CD4-positive, alpha-beta memory T cell (primary cell): ENCODE results near the gene NUB1. TPM values are rescaled to one million over a fixed set of nuclear protein-coding genes. Genes with fewer than 3 reads are reported as not detected.

Experiments
- CTCF ChIA-PET: fragments of 350-600 bp; sonication (Branson Sonifier 250); formaldehyde crosslinking; loops from one replicate; lab custom pipeline; 2021; ENCODE audit warnings: inconsistent platforms; ENCODE audit not compliant: partially characterized antibody; lab: Charles Lee
- POLR2A ChIA-PET: fragments of 350-600 bp; sonication (Branson Sonifier 250); formaldehyde crosslinking; loops from one replicate; lab custom pipeline; 2021; ENCODE audit not compliant: partially characterized antibody; lab: Charles Lee
- DNase-seq, 5 donors: peaks; one replicate each; pipeline versions ENCODE4 v3.0.0 to v3.0.0-alpha.2; 2020 to 2022; ENCODE audit warnings: mixed read lengths in 1 of 5
- H3K27ac ChIP-seq: one replicate; pipeline ENCODE4 v1.7.0; 2013; ENCODE audit warnings: low read depth, low read length
- H3K27me3 ChIP-seq: 2 replicates; pipeline ENCODE4 v1.7.0; 2013; ENCODE audit warnings: mild to moderate bottlenecking, low read length, moderate library complexity; ENCODE audit not compliant: insufficient read depth
- H3K36me3 ChIP-seq: 2 replicates; pipeline ENCODE4 v1.7.0; 2013; ENCODE audit warnings: mild to moderate bottlenecking, low read length, moderate library complexity; ENCODE audit not compliant: insufficient read depth
- H3K4me1 ChIP-seq: 2 replicates; pipeline ENCODE4 v1.7.0; 2013; ENCODE audit warnings: mild to moderate bottlenecking, low read length, moderate library complexity; ENCODE audit not compliant: insufficient read depth
- H3K4me3 ChIP-seq, 2 donors: one replicate each; pipeline ENCODE4 v1.7.0; 2013; ENCODE audit warnings: low read length in 2 of 2, mild to moderate bottlenecking in 1 of 2
- H3K9me3 ChIP-seq, 2 donors: one replicate each; pipeline ENCODE4 v1.7.0; 2013; ENCODE audit warnings: low read length in 2 of 2, control low read depth in 1 of 2; ENCODE audit not compliant: control insufficient read depth in 1 of 2
- H3K27ac Mint-ChIP-seq, 7 donors: one replicate each; pipeline ENCODE4 v1.8.0; 2020 to 2021; ENCODE audit warnings: mixed read lengths in 7 of 7, mild to moderate bottlenecking in 6 of 7, inconsistent platforms in 3 of 7, moderate library complexity in 3 of 7
- H3K27me3 Mint-ChIP-seq, 2 donors: one replicate each; pipeline ENCODE4 v1.8.0; 2020 to 2021; ENCODE audit warnings: mixed read lengths in 2 of 2
- H3K36me3 Mint-ChIP-seq, 2 donors: one replicate each; pipeline ENCODE4 v1.8.0; 2020 to 2021; ENCODE audit warnings: mixed read lengths in 2 of 2, inconsistent platforms in 1 of 2, mild to moderate bottlenecking in 1 of 2
- H3K4me1 Mint-ChIP-seq, 4 donors: one replicate each; pipeline ENCODE4 v1.8.0; 2020 to 2021; ENCODE audit warnings: mixed read lengths in 4 of 4, mild to moderate bottlenecking in 1 of 4
- H3K4me3 Mint-ChIP-seq, 8 donors: one replicate each; pipeline ENCODE4 v1.8.0; 2020 to 2021; ENCODE audit warnings: mixed read lengths in 8 of 8, mild to moderate bottlenecking in 7 of 8, moderate library complexity in 6 of 8, inconsistent platforms in 3 of 8
- H3K9me3 Mint-ChIP-seq, 8 donors: one replicate each; pipeline ENCODE4 v1.8.0; 2020 to 2021; ENCODE audit warnings: mixed read lengths in 8 of 8, mild to moderate bottlenecking in 5 of 8, inconsistent platforms in 3 of 8, moderate library complexity in 1 of 8
- intact Hi-C: fragments of 100-400 bp; cut with micrococcal nuclease; formaldehyde crosslinking; loops from one replicate; pipeline ENCODE4 v1.15.1; 2023
- polyA plus RNA-seq, 2 donors: library from polyadenylated mRNA; unstranded; fragments of 300-500 nt; fragmentation: Illumina TruSeq; gene quantifications; one replicate each; pipeline ENCODE4 v1.2.3, GENCODE V29; 2021
- total RNA-seq, 2 experiments: library from RNA; stranded (reverse); gene quantifications; one replicate each; pipeline ENCODE4 v1.2.3, GENCODE V29; 2021

The NUB1 gene
- total and polyA plus RNA-seq, 4 experiments from 2014 or later: 50.1 to 119 (median 96.4) TPM

- POLR2A ChIA-PET: no interaction called here
- Mint-ChIP-seq H3K4me1 (peaks cover 2 to 8% (median 4%) of the 10 kb centered on the region in 4 donors), H3K36me3 (peaks cover 0 to 4% of the 10 kb centered on the region in 2 donors)
These were observed 22.4 kb upstream of the NUB1 start for GRCh38 chr7:151319189-151319588.

GRCh38 chr7:151320263-151320845 is 21.3 kb upstream of the NUB1 start:
- no peaks in the 10 kb centered on the region for H3K36me3 ChIP-seq
- no peak overlapping the region for H3K4me3 Mint-ChIP-seq
- H3K9me3 ChIP-seq: peaks cover 0 to 10% of the 10 kb centered on the region in 2 donors
- intact Hi-C loops: no loop called here
- no peaks in the 10 kb centered on the region for H3K4me1 ChIP-seq
- H3K36me3 Mint-ChIP-seq: peaks cover 0 to 4% of the 10 kb centered on the region in 2 donors
- H3K27ac ChIP-seq: no peak overlapping the region
- H3K27ac Mint-ChIP-seq: no peak overlapping the region
- no peaks in the 10 kb centered on the region for H3K27me3 ChIP-seq
- no peak overlapping the region for H3K4me3 ChIP-seq
- POLR2A ChIA-PET: interaction anchor here (1.3 kb wide), 1 partner anchor 21 kb away, joined by 3 read pairs; no protein-coding TSS in a partner anchor
- H3K4me1 Mint-ChIP-seq: no peaks in the 10 kb centered on the region
- peaks cover 0 to 1% of the 10 kb centered on the region in 2 donors for H3K27me3 Mint-ChIP-seq
- H3K9me3 Mint-ChIP-seq: peaks cover 2 to 25% (median 12%) of the 10 kb centered on the region in 8 donors
- DNase-seq: no peak
- CTCF ChIA-PET: interaction anchor here (0.6 to 8.8 kb wide), 4 partner anchors 10 to 129 kb away, joined by 3 to 178 read pairs (median 6); no protein-coding TSS in a partner anchor

More at GRCh38 chr7:151319189-151319588, 22.4 kb upstream of the NUB1 start:
- Mint-ChIP-seq H3K27ac (no peak overlapping the region), H3K4me3 (no peak overlapping the region), H3K9me3 (peaks cover 2 to 25% (median 12%) of the 10 kb centered on the region in 8 donors), H3K27me3 (peaks cover 0 to 1% of the 10 kb centered on the region in 2 donors)
- H3K9me3 ChIP-seq: peaks cover 0 to 10% of the 10 kb centered on the region in 2 donors
- H3K27ac ChIP-seq: no peak overlapping the region
- intact Hi-C loops: loop anchor here (5.0 kb wide), 2 partner anchors 438 to 828 kb away; no protein-coding TSS in a partner anchor
- no peak for DNase-seq
- no peaks in the 10 kb centered on the region for H3K27me3 ChIP-seq
- H3K4me3 ChIP-seq: no peak overlapping the region
- H3K36me3 ChIP-seq: no peaks in the 10 kb centered on the region
- CTCF ChIA-PET: interaction anchor here (5.5 to 8.8 kb wide), 2 partner anchors 32 to 49 kb away, joined by 41 to 178 read pairs; no protein-coding TSS in a partner anchor
- peaks cover 4% of the 10 kb centered on the region for H3K4me1 ChIP-seq

DNA sequence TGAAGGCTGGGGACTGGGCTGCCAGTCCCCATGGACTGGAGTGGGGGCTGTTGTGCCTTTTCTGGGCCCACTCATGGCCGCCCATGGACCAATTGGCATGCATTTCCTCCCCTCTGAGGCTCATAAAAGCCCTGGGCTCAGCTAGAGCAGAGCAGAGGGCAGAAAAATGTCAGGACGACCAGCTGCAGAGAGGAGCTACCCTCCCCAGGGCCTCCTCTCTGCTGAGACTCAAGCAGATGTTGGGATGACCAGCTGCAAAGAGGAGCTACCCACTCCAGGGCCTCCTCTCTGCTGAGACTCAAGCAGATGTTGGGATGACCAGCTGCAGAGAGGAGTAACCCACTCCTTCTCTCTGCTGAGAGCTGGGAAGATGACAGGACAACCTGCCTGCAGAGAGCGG is 20.3 kb upstream of the NUB1 start:
- Mint-ChIP-seq H3K9me3 (peaks cover 2 to 25% (median 12%) of the 10 kb centered on the region in 8 donors), H3K4me1 (no peaks in the 10 kb centered on the region), H3K36me3 (peaks cover 0 to 4% of the 10 kb centered on the region in 2 donors), H3K27me3 (peaks cover 0 to 1% of the 10 kb centered on the region in 2 donors), H3K4me3 (no peak overlapping the region), H3K27ac (no peak overlapping the region)
- Histone ChIP-seq H3K27ac (no peak overlapping the region), H3K36me3 (no peaks in the 10 kb centered on the region), H3K4me3 (no peak overlapping the region), H3K4me1 (no peaks in the 10 kb centered on the region), H3K9me3 (peaks cover 0 to 10% of the 10 kb centered on the region in 2 donors), H3K27me3 (no peaks in the 10 kb centered on the region)
- ChIA-PET CTCF (interaction anchor here (0.9 to 8.8 kb wide), 3 partner anchors 16 to 128 kb away, joined by 3 to 178 read pairs (median 9); no protein-coding TSS in a partner anchor), POLR2A (no interaction called here)
- no peak for DNase-seq
- intact Hi-C loops: no loop called here

DNA sequence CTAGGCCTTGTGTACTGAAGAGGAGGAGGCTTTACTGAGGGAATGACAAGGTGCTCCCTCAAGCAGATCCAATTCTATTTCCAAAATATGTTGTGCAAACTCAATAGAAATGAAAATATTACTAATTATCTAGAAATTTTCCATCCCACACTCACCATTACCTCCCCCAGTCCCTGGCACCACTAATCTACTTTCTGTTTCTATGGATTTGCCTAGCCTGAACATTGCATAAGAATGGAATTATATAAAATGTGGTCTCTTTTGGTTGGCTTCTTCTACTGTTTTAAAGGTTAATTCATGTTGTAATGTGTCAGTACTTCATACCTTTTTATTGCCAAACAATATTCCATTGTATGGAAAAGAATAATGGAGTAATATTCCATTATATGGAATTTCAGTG is 18.7 kb upstream of the NUB1 start:
- intact Hi-C loops: no loop called here
- H3K27me3 Mint-ChIP-seq: peaks cover 0 to 1% of the 10 kb centered on the region in 2 donors

GRCh38 chr7:151327022-151327421 is 14.6 kb upstream of the NUB1 start:
- no peaks in the 10 kb centered on the region for H3K36me3 ChIP-seq
- Mint-ChIP-seq H3K36me3 (no peaks in the 10 kb centered on the region), H3K27ac (no peak overlapping the region), H3K27me3 (peaks cover 0 to 1% of the 10 kb centered on the region in 2 donors), H3K4me3 (no peak overlapping the region), H3K4me1 (no peaks in the 10 kb centered on the region), H3K9me3 (no peaks in the 10 kb centered on the region)
- intact Hi-C loops: no loop called here
- no peak for DNase-seq
- H3K27me3 ChIP-seq: no peaks in the 10 kb centered on the region
- H3K4me1 ChIP-seq: no peaks in the 10 kb centered on the region
- ChIA-PET CTCF (interaction anchor here (1.0 to 3.6 kb wide), 4 partner anchors 11 to 121 kb away, joined by 3 to 21 read pairs (median 4); no protein-coding TSS in a partner anchor), POLR2A (no interaction called here)
- no peaks in the 10 kb centered on the region for H3K9me3 ChIP-seq
- H3K4me3 ChIP-seq: no peak overlapping the region
- H3K27ac ChIP-seq: no peak overlapping the region

More for the DNA sequence above, 18.7 kb upstream of the NUB1 start:
- Histone ChIP-seq H3K27me3 (no peaks in the 10 kb centered on the region), H3K27ac (no peak overlapping the region), H3K36me3 (no peaks in the 10 kb centered on the region), H3K9me3 (peaks cover 0 to 10% of the 10 kb centered on the region in 2 donors), H3K4me3 (no peak overlapping the region), H3K4me1 (no peaks in the 10 kb centered on the region)
- Mint-ChIP-seq H3K9me3 (peaks cover 2 to 21% (median 12%) of the 10 kb centered on the region in 8 donors), H3K4me3 (no peak overlapping the region), H3K36me3 (peaks cover 0 to 4% of the 10 kb centered on the region in 2 donors), H3K4me1 (no peaks in the 10 kb centered on the region), H3K27ac (no peak overlapping the region)
- ChIA-PET CTCF (no interaction called here), POLR2A (no interaction called here)
- no peak for DNase-seq

- peaks cover 0 to 1% of the 10 kb centered on the region in 2 donors for H3K27me3 Mint-ChIP-seq
- Histone ChIP-seq H3K9me3 (no peaks in the 10 kb centered on the region), H3K36me3 (no peaks in the 10 kb centered on the region), H3K4me1 (no peaks in the 10 kb centered on the region), H3K4me3 (no peak overlapping the region), H3K27me3 (no peaks in the 10 kb centered on the region), H3K27ac (no peak overlapping the region)
- H3K9me3 Mint-ChIP-seq: no peaks in the 10 kb centered on the region
- CTCF ChIA-PET: interaction anchor here (1.1 to 3.6 kb wide), 2 partner anchors 11 to 12 kb away, joined by 3 to 21 read pairs; no protein-coding TSS in a partner anchor
- H3K4me1 Mint-ChIP-seq: no peaks in the 10 kb centered on the region
- DNase-seq: no peak
- POLR2A ChIA-PET: no interaction called here
- no peak overlapping the region for H3K27ac Mint-ChIP-seq
- H3K4me3 Mint-ChIP-seq: no peak overlapping the region
- intact Hi-C loops: no loop called here
- no peaks in the 10 kb centered on the region for H3K36me3 Mint-ChIP-seq
These were observed 14.0 kb upstream of the NUB1 start for GRCh38 chr7:151327659-151328058.

DNA sequence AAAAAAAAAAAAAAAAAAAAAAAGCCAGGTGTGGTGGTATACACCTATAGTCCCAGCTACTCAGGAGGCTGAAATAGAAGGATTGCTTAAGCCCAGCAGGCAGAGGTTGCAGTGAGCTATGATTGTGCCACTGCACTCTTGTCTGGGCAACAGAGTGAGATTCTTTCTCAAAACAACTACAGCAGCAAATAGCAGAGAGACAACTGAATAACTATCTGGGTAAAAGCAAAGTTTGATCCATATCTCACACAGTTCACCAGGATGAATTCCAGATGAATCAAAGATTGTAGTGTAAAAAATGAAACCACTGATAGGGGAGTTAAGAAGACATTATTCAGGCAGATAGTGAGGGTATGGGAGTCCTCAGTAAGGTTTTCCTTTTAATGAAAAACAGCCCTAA is 11.4 kb upstream of the NUB1 start:
- DNase-seq: no peak
- ChIA-PET POLR2A (interaction anchor here (1.3 kb wide), 1 partner anchor 18 kb away, joined by 4 read pairs; no protein-coding TSS in a partner anchor), CTCF (interaction anchor here (0.9 to 3.9 kb wide), 3 partner anchors 11 to 22 kb away, joined by 3 to 17 read pairs (median 3); no protein-coding TSS in a partner anchor)
- Mint-ChIP-seq H3K36me3 (no peaks in the 10 kb centered on the region), H3K4me3 (no peak overlapping the region), H3K9me3 (no peaks in the 10 kb centered on the region), H3K27me3 (no peaks in the 10 kb centered on the region), H3K27ac (no peak overlapping the region), H3K4me1 (no peaks in the 10 kb centered on the region)
- Histone ChIP-seq H3K4me1 (no peaks in the 10 kb centered on the region), H3K4me3 (no peak overlapping the region), H3K9me3 (no peaks in the 10 kb centered on the region), H3K36me3 (no peaks in the 10 kb centered on the region), H3K27ac (no peak overlapping the region), H3K27me3 (no peaks in the 10 kb centered on the region)
- intact Hi-C loops: no loop called here
